ENCODE data around the gene TREM1. TPM values are rescaled to one million over a fixed set of nuclear protein-coding genes. Genes with fewer than 3 reads are reported as not detected.

Gene TREM1
- total and polyA plus RNA-seq, 4 donors = 0.41 to 1.3 (median 0.52) TPM

DNA sequence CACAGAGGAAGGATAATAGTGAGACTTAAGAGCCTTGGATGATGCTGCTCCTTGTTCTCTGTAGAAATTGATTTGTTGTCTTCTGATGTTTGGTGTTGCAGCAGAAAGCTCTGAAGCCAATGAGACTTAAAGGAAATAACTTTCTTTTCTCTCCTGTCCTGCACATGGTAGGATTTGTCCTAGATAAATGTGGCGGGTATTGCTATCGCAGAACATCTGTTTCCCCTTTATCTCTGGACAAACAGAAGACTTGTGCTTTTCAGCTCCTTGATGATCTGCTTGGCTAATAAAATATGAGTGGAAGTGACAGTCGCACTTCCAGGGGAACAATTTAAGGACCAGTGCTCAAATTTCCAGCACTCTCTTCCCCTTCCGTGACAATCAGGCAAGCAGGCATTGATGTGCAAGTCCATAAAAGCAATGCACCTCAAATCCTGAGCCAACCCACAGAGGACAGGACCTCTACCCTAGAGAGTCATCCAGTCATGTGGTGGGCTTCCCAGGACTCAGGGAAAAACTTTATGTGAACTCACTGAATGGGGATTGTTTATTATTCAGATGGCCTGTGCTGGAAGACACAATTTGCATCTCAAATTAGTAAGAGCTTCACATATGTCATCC lies 39.1 kb upstream of the TREM1 start:
- Histone ChIP-seq H3K9me3 (ENCODE audit: control insufficient read depth, insufficient read depth, low read length) (no peaks in the 10 kb centered on the region), H3K27me3 (ENCODE audit: control insufficient read depth, insufficient read depth, low read length) (no peaks in the 10 kb centered on the region), H3K4me1 (ENCODE audit: control insufficient read depth, insufficient read depth, low read length) (no peaks in the 10 kb centered on the region), H3K36me3 (ENCODE audit: control insufficient read depth, insufficient read depth, low read length) (no peaks in the 10 kb centered on the region), H3K4me3 (ENCODE audit: low read depth, low read length) (no peak overlapping the region), H3K27ac (ENCODE audit: low read depth, low read length) (no peak overlapping the region)
- peak in 1 of 6 donors; percentile 11 for DNase-seq (ENCODE audit: low read depth in 4 of 6, low spot score in 6 of 6)
- 60% methylated on average over 1 of the region's 4 CpGs for WGBS (ENCODE audit: insufficient coverage)

GRCh38 chr6:41321183-41321582 lies 34.7 kb upstream of the TREM1 start:
- 86% methylated on average over 4 of the region's 4 CpGs for WGBS (ENCODE audit: insufficient coverage)
- Histone ChIP-seq H3K4me1 (ENCODE audit: control insufficient read depth, insufficient read depth, low read length) (peaks cover 11% of the 10 kb centered on the region), H3K36me3 (ENCODE audit: control insufficient read depth, insufficient read depth, low read length) (no peaks in the 10 kb centered on the region), H3K9me3 (ENCODE audit: control insufficient read depth, insufficient read depth, low read length) (no peaks in the 10 kb centered on the region), H3K27me3 (ENCODE audit: control insufficient read depth, insufficient read depth, low read length) (peaks cover 8% of the 10 kb centered on the region), H3K27ac (ENCODE audit: low read depth, low read length) (no peak overlapping the region), H3K4me3 (ENCODE audit: low read depth, low read length) (no peak overlapping the region)
- no peak for DNase-seq (ENCODE audit: low read depth in 4 of 6, low spot score in 6 of 6)

- H3K27me3 ChIP-seq (ENCODE audit: control insufficient read depth, insufficient read depth, low read length) = peaks cover 8% of the 10 kb centered on the region
- no peaks in the 10 kb centered on the region for H3K9me3 ChIP-seq (ENCODE audit: control insufficient read depth, insufficient read depth, low read length)
- H3K4me3 ChIP-seq (ENCODE audit: low read depth, low read length) = peak overlapping the region; percentile 17
- H3K27ac ChIP-seq (ENCODE audit: low read depth, low read length) = no peak overlapping the region
- no peaks in the 10 kb centered on the region for H3K36me3 ChIP-seq (ENCODE audit: control insufficient read depth, insufficient read depth, low read length)
- peaks cover 11% of the 10 kb centered on the region for H3K4me1 ChIP-seq (ENCODE audit: control insufficient read depth, insufficient read depth, low read length)
- 18% methylated on average over 32 of the region's 33 CpGs for WGBS (ENCODE audit: insufficient coverage)
- DNase-seq (ENCODE audit: low read depth in 4 of 6, low spot score in 6 of 6) = peak in 5 of 6 donors; percentile 56 to 93 (median 68)
Observed at GRCh38 chr6:41318654-41319565, 32.4 kb upstream of the TREM1 start.

- WGBS (ENCODE audit: insufficient coverage) = 31% methylated on average over 6 of the region's 9 CpGs
- H3K4me3 ChIP-seq (ENCODE audit: low read depth, low read length) = peak overlapping the region; percentile 17
- DNase-seq (ENCODE audit: low read depth in 4 of 6, low spot score in 6 of 6) = no peak
- no peaks in the 10 kb centered on the region for H3K9me3 ChIP-seq (ENCODE audit: control insufficient read depth, insufficient read depth, low read length)
- no peak overlapping the region for H3K27ac ChIP-seq (ENCODE audit: low read depth, low read length)
- no peaks in the 10 kb centered on the region for H3K36me3 ChIP-seq (ENCODE audit: control insufficient read depth, insufficient read depth, low read length)
- H3K27me3 ChIP-seq (ENCODE audit: control insufficient read depth, insufficient read depth, low read length) = peaks cover 8% of the 10 kb centered on the region
- H3K4me1 ChIP-seq (ENCODE audit: control insufficient read depth, insufficient read depth, low read length) = peaks cover 11% of the 10 kb centered on the region
Observed at GRCh38 chr6:41318261-41318653, 31.8 kb upstream of the TREM1 start.

GRCh38 chr6:41315943-41316620 lies 29.6 kb upstream of the TREM1 start:
- WGBS (ENCODE audit: insufficient coverage) = no CpG with 5 or more reads among the region's 1 CpG
- Histone ChIP-seq H3K9me3 (ENCODE audit: control insufficient read depth, insufficient read depth, low read length) (no peaks in the 10 kb centered on the region), H3K27me3 (ENCODE audit: control insufficient read depth, insufficient read depth, low read length) (peaks cover 8% of the 10 kb centered on the region), H3K4me1 (ENCODE audit: control insufficient read depth, insufficient read depth, low read length) (peaks cover 11% of the 10 kb centered on the region), H3K36me3 (ENCODE audit: control insufficient read depth, insufficient read depth, low read length) (no peaks in the 10 kb centered on the region), H3K27ac (ENCODE audit: low read depth, low read length) (no peak overlapping the region), H3K4me3 (ENCODE audit: low read depth, low read length) (no peak overlapping the region)
- no peak for DNase-seq (ENCODE audit: low read depth in 4 of 6, low spot score in 6 of 6)

GRCh38 chr6:41315203-41315602 lies 28.7 kb upstream of the TREM1 start:
- WGBS (ENCODE audit: insufficient coverage) = no CpG with 5 or more reads among the region's 2 CpGs
- Histone ChIP-seq H3K4me1 (ENCODE audit: control insufficient read depth, insufficient read depth, low read length) (peaks cover 11% of the 10 kb centered on the region), H3K36me3 (ENCODE audit: control insufficient read depth, insufficient read depth, low read length) (no peaks in the 10 kb centered on the region), H3K9me3 (ENCODE audit: control insufficient read depth, insufficient read depth, low read length) (no peaks in the 10 kb centered on the region), H3K27me3 (ENCODE audit: control insufficient read depth, insufficient read depth, low read length) (peaks cover 8% of the 10 kb centered on the region), H3K27ac (ENCODE audit: low read depth, low read length) (no peak overlapping the region), H3K4me3 (ENCODE audit: low read depth, low read length) (no peak overlapping the region)
- no peak for DNase-seq (ENCODE audit: low read depth in 4 of 6, low spot score in 6 of 6)

- Histone ChIP-seq H3K4me1 (ENCODE audit: control insufficient read depth, insufficient read depth, low read length) (no peaks in the 10 kb centered on the region), H3K27ac (ENCODE audit: low read depth, low read length) (no peak overlapping the region), H3K36me3 (ENCODE audit: control insufficient read depth, insufficient read depth, low read length) (no peaks in the 10 kb centered on the region), H3K9me3 (ENCODE audit: control insufficient read depth, insufficient read depth, low read length) (no peaks in the 10 kb centered on the region), H3K27me3 (ENCODE audit: control insufficient read depth, insufficient read depth, low read length) (no peaks in the 10 kb centered on the region), H3K4me3 (ENCODE audit: low read depth, low read length) (no peak overlapping the region)
- peak in 3 of 6 donors; percentile 44 to 89 (median 72) for DNase-seq (ENCODE audit: low read depth in 4 of 6, low spot score in 6 of 6)
- 71% methylated on average over 5 of the region's 13 CpGs for WGBS (ENCODE audit: insufficient coverage)
Observed at GRCh38 chr6:41306187-41306854, 19.8 kb upstream of the TREM1 start.

GRCh38 chr6:41302638-41303037 lies 16.2 kb upstream of the TREM1 start:
- Histone ChIP-seq H3K9me3 (ENCODE audit: control insufficient read depth, insufficient read depth, low read length) (peaks cover 2% of the 10 kb centered on the region), H3K36me3 (ENCODE audit: control insufficient read depth, insufficient read depth, low read length) (no peaks in the 10 kb centered on the region), H3K27ac (ENCODE audit: low read depth, low read length) (no peak overlapping the region), H3K27me3 (ENCODE audit: control insufficient read depth, insufficient read depth, low read length) (no peaks in the 10 kb centered on the region), H3K4me1 (ENCODE audit: control insufficient read depth, insufficient read depth, low read length) (no peaks in the 10 kb centered on the region), H3K4me3 (ENCODE audit: low read depth, low read length) (no peak overlapping the region)
- WGBS (ENCODE audit: insufficient coverage) = 77% methylated on average over 4 of the region's 5 CpGs
- no peak for DNase-seq (ENCODE audit: low read depth in 4 of 6, low spot score in 6 of 6)

DNA sequence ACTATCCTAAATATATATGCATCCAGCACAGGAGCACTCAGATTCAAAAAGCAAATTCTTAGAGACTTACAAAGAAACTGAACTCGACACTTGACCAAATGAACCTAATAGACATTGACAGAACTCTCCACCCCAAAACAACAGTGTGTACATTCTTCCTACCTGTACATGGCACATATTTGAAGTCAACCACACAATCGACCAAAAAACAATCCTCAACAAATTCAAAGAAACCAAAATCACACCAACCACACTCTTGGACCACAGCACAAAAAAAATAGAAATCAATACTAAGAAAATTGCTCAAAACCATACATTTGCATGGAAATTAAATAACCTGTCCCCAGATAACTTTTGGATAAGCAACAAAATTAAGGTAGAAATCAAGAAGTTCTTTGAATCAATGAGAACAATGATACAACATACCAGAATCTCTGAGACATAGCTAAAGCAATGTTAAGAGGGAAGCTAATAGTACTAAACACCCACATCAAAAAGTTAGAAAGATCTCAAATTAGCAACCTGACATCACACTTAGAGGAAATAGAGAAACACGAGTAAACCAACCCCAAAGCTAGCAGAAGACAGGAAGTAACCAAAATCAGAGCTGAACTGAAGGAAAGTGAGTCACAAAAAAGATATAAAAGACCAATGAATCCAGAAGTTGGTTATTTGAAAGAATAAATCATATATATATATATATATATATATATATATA lies 12.5 kb upstream of the TREM1 start:
- Histone ChIP-seq H3K9me3 (ENCODE audit: control insufficient read depth, insufficient read depth, low read length) (peaks cover 2% of the 10 kb centered on the region), H3K36me3 (ENCODE audit: control insufficient read depth, insufficient read depth, low read length) (no peaks in the 10 kb centered on the region), H3K27me3 (ENCODE audit: control insufficient read depth, insufficient read depth, low read length) (no peaks in the 10 kb centered on the region), H3K4me1 (ENCODE audit: control insufficient read depth, insufficient read depth, low read length) (peaks cover 11% of the 10 kb centered on the region), H3K4me3 (ENCODE audit: low read depth, low read length) (no peak overlapping the region), H3K27ac (ENCODE audit: low read depth, low read length) (no peak overlapping the region)
- WGBS (ENCODE audit: insufficient coverage) = 66% methylated on average over 2 of the region's 3 CpGs
- DNase-seq (ENCODE audit: low read depth in 4 of 6, low spot score in 6 of 6) = no peak
